ENCODE data around the gene WDSUB1.

WDSUB1 gene

GRCh38 chr2:159265171-159265576, 21.3 kb downstream of the WDSUB1 start:
- no peak overlapping the region for H3K27ac ChIP-seq (ENCODE audit: low read depth, low read length)

GRCh38 chr2:159262904-159263303, 23.6 kb downstream of the WDSUB1 start:
- Histone ChIP-seq H3K27me3 (ENCODE audit: control insufficient read depth, low read length) (no peaks in the 10 kb centered on the region), H3K36me3 (ENCODE audit: control insufficient read depth, low read length) (no peaks in the 10 kb centered on the region), H4K20me1 (ENCODE audit: control insufficient read depth, insufficient read depth, low read depth, low read length) (no peaks in the 10 kb centered on the region), H3K9me3 (ENCODE audit: control insufficient read depth, insufficient read depth, low read length) (no peaks in the 10 kb centered on the region), H3K4me1 (ENCODE audit: control insufficient read depth, low read length) (no peaks in the 10 kb centered on the region), H3F3A (ENCODE audit: control insufficient read depth, insufficient read depth) (no peaks in the 10 kb centered on the region), H3K4me3 (ENCODE audit: low read length) (no peak overlapping the region), H3K79me2 (ENCODE audit: control insufficient read depth, low read length) (no peaks in the 10 kb centered on the region), H3K4me2 (ENCODE audit: low read length) (no peak overlapping the region), H3K9me2 (replicated peaks; ENCODE audit: control insufficient read depth, low read length) (no peaks in the 10 kb centered on the region), H3K27ac (ENCODE audit: low read depth, low read length) (no peak overlapping the region)
- TF ChIP-seq EZH2phosphoT487 (IDR thresholded peaks at IDR 0.05; ENCODE audit: borderline replicate concordance, low read length) (no peak), CTCF (IDR thresholded peaks at IDR 0.05; ENCODE audit: low read depth, low read length, poor library complexity, severe bottlenecking) (no peak)

More at GRCh38 chr2:159265171-159265576, 21.3 kb downstream of the WDSUB1 start:
- Histone ChIP-seq H4K20me1 (ENCODE audit: control insufficient read depth, insufficient read depth, low read depth, low read length) (no peaks in the 10 kb centered on the region), H3K79me2 (ENCODE audit: control insufficient read depth, low read length) (no peaks in the 10 kb centered on the region), H3F3A (ENCODE audit: control insufficient read depth, insufficient read depth) (no peaks in the 10 kb centered on the region), H3K4me2 (ENCODE audit: low read length) (no peak overlapping the region), H3K27me3 (ENCODE audit: control insufficient read depth, low read length) (no peaks in the 10 kb centered on the region), H3K4me1 (ENCODE audit: control insufficient read depth, low read length) (no peaks in the 10 kb centered on the region), H3K36me3 (ENCODE audit: control insufficient read depth, low read length) (no peaks in the 10 kb centered on the region), H3K4me3 (ENCODE audit: low read length) (no peak overlapping the region), H3K9me3 (ENCODE audit: control insufficient read depth, insufficient read depth, low read length) (no peaks in the 10 kb centered on the region), H3K9me2 (replicated peaks; ENCODE audit: control insufficient read depth, low read length) (no peaks in the 10 kb centered on the region)
- TF ChIP-seq CTCF (IDR thresholded peaks at IDR 0.05; ENCODE audit: low read depth, low read length, poor library complexity, severe bottlenecking) (no peak), EZH2phosphoT487 (IDR thresholded peaks at IDR 0.05; ENCODE audit: borderline replicate concordance, low read length) (no peak)

- no peak overlapping the region for H3K27ac ChIP-seq (ENCODE audit: low read depth, low read length)
- no peaks in the 10 kb centered on the region for H3K9me2 ChIP-seq (replicated peaks; ENCODE audit: control insufficient read depth, low read length)
- no peak for TF ChIP-seq EZH2phosphoT487 (IDR thresholded peaks at IDR 0.05; ENCODE audit: borderline replicate concordance, low read length)
- no peak for TF ChIP-seq CTCF (IDR thresholded peaks at IDR 0.05; ENCODE audit: low read depth, low read length, poor library complexity, severe bottlenecking)
- no peak overlapping the region for H3K4me2 ChIP-seq (ENCODE audit: low read length)
- H3K4me3 ChIP-seq (ENCODE audit: low read length) = no peak overlapping the region
- H3K27me3 ChIP-seq (ENCODE audit: control insufficient read depth, low read length) = no peaks in the 10 kb centered on the region
- no peaks in the 10 kb centered on the region for H3K9me3 ChIP-seq (ENCODE audit: control insufficient read depth, insufficient read depth, low read length)
- no peaks in the 10 kb centered on the region for H3K36me3 ChIP-seq (ENCODE audit: control insufficient read depth, low read length)
- H3F3A ChIP-seq (ENCODE audit: control insufficient read depth, insufficient read depth) = no peaks in the 10 kb centered on the region
- no peaks in the 10 kb centered on the region for H3K4me1 ChIP-seq (ENCODE audit: control insufficient read depth, low read length)
- no peaks in the 10 kb centered on the region for H4K20me1 ChIP-seq (ENCODE audit: control insufficient read depth, insufficient read depth, low read depth, low read length)
- no peaks in the 10 kb centered on the region for H3K79me2 ChIP-seq (ENCODE audit: control insufficient read depth, low read length)
Measured at GRCh38 chr2:159262226-159262625, 24.3 kb downstream of the WDSUB1 start.
